SK-N-SH treated with all-trans-retinoic acid at 6 μM for 48 hours (cell line): ENCODE data around the gene COL25A1.

Source experiments
- PATZ1 ChIP-seq: fragments of 250-450 bp; sonication (Bioruptor Pico); IDR thresholded peaks from 2 replicates; pipeline ENCODE4 v1.8.0; 2020; ENCODE audit warnings: mild to moderate bottlenecking, moderate library complexity, borderline replicate concordance
- RARB ChIP-seq: fragments of 250-450 bp; sonication (Bioruptor Pico); IDR thresholded peaks from 2 replicates; pipeline ENCODE4 v1.8.0; 2021; ENCODE audit warnings: mild to moderate bottlenecking, moderate library complexity
- ZNF70 ChIP-seq: fragments of 450-650 bp; formaldehyde crosslinking; IDR thresholded peaks from 2 replicates; pipeline ENCODE4 v1.5.0; 2020; ENCODE audit warnings: mild to moderate bottlenecking, moderate library complexity

DNA sequence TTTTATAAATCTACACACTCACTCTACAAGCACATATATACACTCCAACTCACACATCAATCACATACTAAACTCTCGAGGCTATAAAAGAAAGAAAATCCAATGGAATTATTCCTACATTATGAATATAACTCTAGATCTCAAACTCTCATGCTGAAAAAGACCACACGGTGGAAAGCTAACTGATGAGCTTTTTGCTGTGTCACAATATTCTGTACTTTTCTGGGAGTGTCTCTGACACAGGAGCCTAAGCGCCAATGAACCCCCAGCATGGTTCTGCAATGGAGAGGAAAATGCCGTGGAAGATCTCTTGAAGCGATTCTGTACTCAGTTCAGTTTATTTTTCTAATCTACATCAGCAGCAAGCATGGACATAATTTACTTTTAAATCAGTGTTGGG lies 415.4 kb downstream of the COL25A1 start:
- TF ChIP-seq ZNF70, result no peak
- TF ChIP-seq PATZ1 (CRISPR knock-in tag), result no peak
- TF ChIP-seq RARB (CRISPR knock-in tag), result no peak
